ENCODE results near the gene TASOR. TPM values are rescaled to one million over a fixed set of nuclear protein-coding genes. Genes with fewer than 3 reads are reported as not detected.

The TASOR gene
- total and polyA plus RNA-seq, 2 of the 8 experiments (the other 6 are each of a cell fraction or from before 2014, with no cell fraction given) = 12.2 to 45.5 TPM

DNA sequence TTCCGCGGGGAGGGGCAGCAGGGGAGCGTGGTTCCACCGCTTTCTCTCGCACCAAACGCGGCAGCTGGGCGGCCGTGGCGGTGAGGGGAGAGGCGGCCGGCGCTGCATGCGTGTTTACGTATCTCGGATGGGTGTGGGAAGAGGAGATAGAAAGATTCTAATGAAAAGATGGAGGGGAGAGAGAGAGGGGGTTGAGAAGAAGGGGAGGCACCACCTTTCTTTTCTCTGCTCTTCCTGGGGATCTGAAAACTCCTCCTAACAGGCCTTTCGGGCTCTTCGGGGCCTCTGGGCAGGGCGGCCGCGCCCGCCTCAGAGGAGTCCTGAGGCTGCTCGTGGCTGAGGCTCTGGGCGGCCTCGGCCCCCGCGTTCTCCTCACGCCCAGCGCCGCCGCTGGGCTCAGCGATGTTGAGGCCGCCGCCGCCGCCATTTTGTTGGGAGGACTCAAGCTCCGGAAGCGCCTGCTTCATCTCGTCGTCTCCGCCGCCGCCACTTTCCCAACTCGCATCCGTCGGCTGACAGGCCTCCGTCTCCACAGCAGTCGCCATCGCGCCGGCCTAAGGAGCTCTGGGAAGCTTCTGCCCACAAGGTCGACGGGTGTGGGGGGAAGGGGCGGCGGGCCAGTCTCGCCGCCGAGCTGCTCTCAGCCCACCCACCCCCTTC is 473 bp downstream of the TASOR start (continued):
- TF ChIP-seq, protein P1, sequence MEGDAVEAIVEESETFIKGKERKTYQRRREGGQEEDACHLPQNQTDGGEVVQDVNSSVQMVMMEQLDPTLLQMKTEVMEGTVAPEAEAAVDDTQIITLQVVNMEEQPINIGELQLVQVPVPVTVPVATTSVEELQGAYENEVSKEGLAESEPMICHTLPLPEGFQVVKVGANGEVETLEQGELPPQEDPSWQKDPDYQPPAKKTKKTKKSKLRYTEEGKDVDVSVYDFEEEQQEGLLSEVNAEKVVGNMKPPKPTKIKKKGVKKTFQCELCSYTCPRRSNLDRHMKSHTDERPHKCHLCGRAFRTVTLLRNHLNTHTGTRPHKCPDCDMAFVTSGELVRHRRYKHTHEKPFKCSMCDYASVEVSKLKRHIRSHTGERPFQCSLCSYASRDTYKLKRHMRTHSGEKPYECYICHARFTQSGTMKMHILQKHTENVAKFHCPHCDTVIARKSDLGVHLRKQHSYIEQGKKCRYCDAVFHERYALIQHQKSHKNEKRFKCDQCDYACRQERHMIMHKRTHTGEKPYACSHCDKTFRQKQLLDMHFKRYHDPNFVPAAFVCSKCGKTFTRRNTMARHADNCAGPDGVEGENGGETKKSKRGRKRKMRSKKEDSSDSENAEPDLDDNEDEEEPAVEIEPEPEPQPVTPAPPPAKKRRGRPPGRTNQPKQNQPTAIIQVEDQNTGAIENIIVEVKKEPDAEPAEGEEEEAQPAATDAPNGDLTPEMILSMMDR (IDR thresholded peaks at IDR 0.05; ENCODE audit: control extremely low read depth in 1 of 3, insufficient read depth in 1 of 3, low read depth in 1 of 3, low read length in 3 of 3) = no peak
- TF ChIP-seq EGR1 (IDR thresholded peaks at IDR 0.05; ENCODE audit: borderline replicate concordance, low read depth, low read length) = 0 out of 2 replicates have a peak, but pooled peaks have one; percentile 3
- no peak for TF ChIP-seq KDM5A (IDR thresholded peaks at IDR 0.05; ENCODE audit: low read length)
- peak; percentile 41; the same call in 1 of the 2 replicates for TF ChIP-seq TBP (IDR thresholded peaks at IDR 0.05; ENCODE audit: low read depth, low read length)
- TF ChIP-seq, protein P2, sequence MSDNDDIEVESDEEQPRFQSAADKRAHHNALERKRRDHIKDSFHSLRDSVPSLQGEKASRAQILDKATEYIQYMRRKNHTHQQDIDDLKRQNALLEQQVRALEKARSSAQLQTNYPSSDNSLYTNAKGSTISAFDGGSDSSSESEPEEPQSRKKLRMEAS (IDR thresholded peaks at IDR 0.05) = peak; percentile 26; the same call in 1 of the 2 replicates
- peak; percentile 86 to 90 for TF ChIP-seq POLR2A (IDR thresholded peaks at IDR 0.05; ENCODE audit: control extremely low read depth in 1 of 2, low read depth in 2 of 2, low read length in 2 of 2)
- TF ChIP-seq TAF1 (IDR thresholded peaks at IDR 0.05; ENCODE audit: low read depth, low read length) = peak; percentile 77
- no peak for TF ChIP-seq EZH2 (IDR thresholded peaks at IDR 0.05; ENCODE audit: low read depth, low read length, severe bottlenecking)
- TF ChIP-seq POLR2AphosphoS5 (IDR thresholded peaks at IDR 0.05; ENCODE audit: low read depth, low read length) = peak; percentile 93
- TF ChIP-seq, protein P3, sequence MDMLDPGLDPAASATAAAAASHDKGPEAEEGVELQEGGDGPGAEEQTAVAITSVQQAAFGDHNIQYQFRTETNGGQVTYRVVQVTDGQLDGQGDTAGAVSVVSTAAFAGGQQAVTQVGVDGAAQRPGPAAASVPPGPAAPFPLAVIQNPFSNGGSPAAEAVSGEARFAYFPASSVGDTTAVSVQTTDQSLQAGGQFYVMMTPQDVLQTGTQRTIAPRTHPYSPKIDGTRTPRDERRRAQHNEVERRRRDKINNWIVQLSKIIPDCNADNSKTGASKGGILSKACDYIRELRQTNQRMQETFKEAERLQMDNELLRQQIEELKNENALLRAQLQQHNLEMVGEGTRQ (IDR thresholded peaks at IDR 0.05; ENCODE audit: low read length) = no peak

Data from H1 (cell line).